SK-N-SH treated with all-trans-retinoic acid at 6 μM for 48 hours (cell line): ENCODE data around the gene PALLD.

Experiments
- ATAC-seq: fragments of 200-7000 bp; cut with Tn5 transposase; 3 replicates; pipeline ENCODE4 v1.9.1; 2020; ENCODE audit warnings: mild to moderate bottlenecking, moderate library complexity
- ARNTL ChIP-seq: fragments of 450-650 bp; formaldehyde crosslinking; IDR thresholded peaks from 2 replicates; pipeline ENCODE4 v1.5.0; 2020; ENCODE audit warnings: low read depth, mild to moderate bottlenecking, moderate library complexity, borderline replicate concordance
- BACH2 ChIP-seq: fragments of 250-450 bp; sonication (Bioruptor Pico); IDR thresholded peaks from 2 replicates; pipeline ENCODE4 v1.9.0; 2021; ENCODE audit warnings: mild to moderate bottlenecking, borderline replicate concordance
- CREB5 ChIP-seq: fragments of 250-450 bp; sonication (Bioruptor Pico); IDR thresholded peaks from 2 replicates; pipeline ENCODE4 v1.5.1; 2020; ENCODE audit warnings: low read depth, mild to moderate bottlenecking, moderate library complexity
- CSDC2 ChIP-seq: fragments of 250-450 bp; sonication (Bioruptor Pico); IDR thresholded peaks from 2 replicates; pipeline ENCODE4 v1.5.0; 2020; ENCODE audit warnings: mild to moderate bottlenecking, moderate library complexity
- CSRNP3 ChIP-seq: fragments of 250-450 bp; sonication (Bioruptor Pico); IDR thresholded peaks from 2 replicates; pipeline ENCODE4 v1.5.1; 2021; ENCODE audit warnings: mild to moderate bottlenecking, moderate library complexity
- ESRRG ChIP-seq: fragments of 250-450 bp; sonication (Bioruptor Pico); IDR thresholded peaks from 2 replicates; pipeline ENCODE4 v1.6.1; 2021; ENCODE audit warnings: mild to moderate bottlenecking
- GLIS3 ChIP-seq: fragments of 250-450 bp; sonication (Bioruptor Pico); IDR thresholded peaks from 2 replicates; pipeline ENCODE4 v1.5.0; 2020; ENCODE audit warnings: mild to moderate bottlenecking, moderate library complexity
- ISL1 ChIP-seq: fragments of 250-450 bp; sonication (Bioruptor Pico); IDR thresholded peaks from 2 replicates; pipeline ENCODE4 v2.1.2; 2022; ENCODE audit warnings: mild to moderate bottlenecking, moderate library complexity
- OSR1 ChIP-seq: fragments of 250-450 bp; sonication (Bioruptor Pico); IDR thresholded peaks from 2 replicates; pipeline ENCODE4 v1.8.0; 2022; ENCODE audit warnings: moderate library complexity, mild to moderate bottlenecking, inconsistent platforms
- PATZ1 ChIP-seq: fragments of 250-450 bp; sonication (Bioruptor Pico); IDR thresholded peaks from 2 replicates; pipeline ENCODE4 v1.8.0; 2020; ENCODE audit warnings: mild to moderate bottlenecking, moderate library complexity, borderline replicate concordance
- POU6F1 ChIP-seq: fragments of 250-450 bp; sonication (Bioruptor Pico); IDR thresholded peaks from 2 replicates; pipeline ENCODE4 v1.8.0; 2021; ENCODE audit warnings: low read depth, mild to moderate bottlenecking, moderate library complexity, borderline replicate concordance
- PPARA ChIP-seq: fragments of 250-450 bp; sonication (Bioruptor Pico); IDR thresholded peaks from 2 replicates; pipeline ENCODE4 v1.5.0; 2020; ENCODE audit warnings: mild to moderate bottlenecking, borderline replicate concordance
- SNAI2 ChIP-seq: fragments of 250-450 bp; sonication (Bioruptor Pico); IDR thresholded peaks from 2 replicates; pipeline ENCODE4 v1.5.0; 2020; ENCODE audit warnings: mild to moderate bottlenecking, moderate library complexity
- TCF4 ChIP-seq: fragments of 250-450 bp; sonication (Bioruptor Pico); IDR thresholded peaks from 2 replicates; pipeline ENCODE4 v1.8.0; 2021; ENCODE audit warnings: mild to moderate bottlenecking, moderate library complexity, borderline replicate concordance
- TOX ChIP-seq: fragments of 250-450 bp; sonication (Bioruptor Pico); IDR thresholded peaks from 2 replicates; pipeline ENCODE4 v1.8.0; 2021; ENCODE audit warnings: mild to moderate bottlenecking, moderate library complexity, borderline replicate concordance
- TSHZ2 ChIP-seq: fragments of 250-450 bp; sonication (Bioruptor Pico); IDR thresholded peaks from 2 replicates; pipeline ENCODE4 v1.5.0; 2020; ENCODE audit warnings: mild to moderate bottlenecking, moderate library complexity
- ZFP3 ChIP-seq: fragments of 250-450 bp; sonication (Bioruptor Pico); IDR thresholded peaks from 2 replicates; pipeline ENCODE4 v1.5.0; 2020; ENCODE audit warnings: mild to moderate bottlenecking, moderate library complexity
- ZFP30 ChIP-seq: fragments of 450-650 bp; formaldehyde crosslinking; IDR thresholded peaks from 2 replicates; pipeline ENCODE4 v1.5.0; 2022; ENCODE audit warnings: mild to moderate bottlenecking, moderate library complexity
- ZNF565 ChIP-seq: fragments of 450-650 bp; formaldehyde crosslinking; conservative IDR thresholded peaks from 2 replicates; pipeline ENCODE4 v1.5.0; 2020; ENCODE audit warnings: low read depth, mild to moderate bottlenecking, moderate library complexity
- ZNF70 ChIP-seq: fragments of 450-650 bp; formaldehyde crosslinking; IDR thresholded peaks from 2 replicates; pipeline ENCODE4 v1.5.0; 2020; ENCODE audit warnings: mild to moderate bottlenecking, moderate library complexity

PALLD gene

GRCh38 chr4:168868044-168868781 lies 371.4 kb downstream of the PALLD start (continued):
- no peak for TF ChIP-seq ZNF70 (CRISPR knock-in tag)
- TF ChIP-seq CSDC2 = no peak
- no peak for TF ChIP-seq TSHZ2
- no peak for TF ChIP-seq ZNF565 (CRISPR knock-in tag)
- no peak for TF ChIP-seq BACH2 (CRISPR knock-in tag)
- no peak for TF ChIP-seq TOX
- TF ChIP-seq OSR1 (CRISPR knock-in tag) = no peak
- TF ChIP-seq CREB5 = no peak

- ATAC-seq = no peak
- TF ChIP-seq POU6F1 (CRISPR knock-in tag) = no peak
- TF ChIP-seq, all 23 proteins: peak for 0
These were observed 371.9 kb downstream of the PALLD start for GRCh38 chr4:168868802-168869201.

- TF ChIP-seq ZNF70 (CRISPR knock-in tag) = no peak
- TF ChIP-seq, all 23 proteins: peak for 0
- ATAC-seq = no peak
These were observed 373.2 kb downstream of the PALLD start for GRCh38 chr4:168870004-168870403.

GRCh38 chr4:168871632-168872031 lies 374.8 kb downstream of the PALLD start:
- peak; percentile 10; the same call in 1 of the 3 replicates for ATAC-seq
- TF ChIP-seq CSDC2 = no peak
- TF ChIP-seq ZFP3 (CRISPR knock-in tag) = no peak
- TF ChIP-seq ISL1 (CRISPR knock-in tag) = no peak
- TF ChIP-seq ARNTL (CRISPR knock-in tag) = no peak
- TF ChIP-seq GLIS3 (CRISPR knock-in tag) = no peak
- no peak for TF ChIP-seq PPARA (CRISPR knock-in tag)
- no peak for TF ChIP-seq ESRRG (CRISPR knock-in tag)
- no peak for TF ChIP-seq TCF4 (CRISPR knock-in tag)
- TF ChIP-seq SNAI2 (CRISPR knock-in tag) = no peak
- TF ChIP-seq PATZ1 (CRISPR knock-in tag) = no peak
- no peak for TF ChIP-seq CREB5
- TF ChIP-seq CSRNP3 (CRISPR knock-in tag) = no peak
- no peak for TF ChIP-seq ZFP30
- no peak for TF ChIP-seq POU6F1 (CRISPR knock-in tag)
- no peak for TF ChIP-seq OSR1 (CRISPR knock-in tag)
- TF ChIP-seq TOX = no peak
